ENCODE data around the gene IMPG2. TPM values are rescaled to one million over a fixed set of nuclear protein-coding genes. Genes with fewer than 3 reads are reported as not detected.

Gene IMPG2
- total RNA-seq, 2 donors from 2014 or later, result 0.08 TPM; not detected in 1

- Histone ChIP-seq H3K4me1 (no peaks in the 10 kb centered on the region), H3K36me3 (no peaks in the 10 kb centered on the region), H3K9ac (ENCODE audit: low read depth in 2 of 2, low read length in 2 of 2) (no peak overlapping the region), H3K4me3 (no peak overlapping the region), H3K27me3 (no peaks in the 10 kb centered on the region), H3K27ac (no peak overlapping the region), H3K9me3 (no peaks in the 10 kb centered on the region)
- intact Hi-C loops (cut with DNase I), result no loop called here
- no peak for TF ChIP-seq CTCF (IDR thresholded peaks at IDR 0.05)
- no peak for DNase-seq
Measured at GRCh38 chr3:101292027-101292426, 28.3 kb downstream of the IMPG2 start.

GRCh38 chr3:101288294-101288693, 32.1 kb downstream of the IMPG2 start:
- H3K4me3 ChIP-seq, result no peak overlapping the region
- no peak overlapping the region for H3K27ac ChIP-seq
- DNase-seq, result no peak
- no peaks in the 10 kb centered on the region for H3K4me1 ChIP-seq
- intact Hi-C loops (cut with DNase I), result no loop called here
- no peaks in the 10 kb centered on the region for H3K27me3 ChIP-seq
- no peak for TF ChIP-seq CTCF (IDR thresholded peaks at IDR 0.05)
- H3K9ac ChIP-seq (ENCODE audit: low read depth in 2 of 2, low read length in 2 of 2), result no peak overlapping the region
- no peaks in the 10 kb centered on the region for H3K36me3 ChIP-seq
- no peaks in the 10 kb centered on the region for H3K9me3 ChIP-seq

- Histone ChIP-seq H3K4me3 (no peak overlapping the region), H3K4me1 (no peaks in the 10 kb centered on the region), H3K27me3 (no peaks in the 10 kb centered on the region), H3K36me3 (no peaks in the 10 kb centered on the region), H3K27ac (no peak overlapping the region), H3K9me3 (no peaks in the 10 kb centered on the region), H3K9ac (ENCODE audit: low read depth in 2 of 2, low read length in 2 of 2) (no peak overlapping the region)
- intact Hi-C loops (cut with DNase I), result no loop called here
- no peak for TF ChIP-seq CTCF (IDR thresholded peaks at IDR 0.05)
- DNase-seq, result no peak
Measured at GRCh38 chr3:101284757-101285156, 35.6 kb downstream of the IMPG2 start.

GRCh38 chr3:101281521-101282030, 38.8 kb downstream of the IMPG2 start:
- H3K4me1 ChIP-seq, result no peaks in the 10 kb centered on the region
- H3K27me3 ChIP-seq, result no peaks in the 10 kb centered on the region
- H3K4me3 ChIP-seq, result no peak overlapping the region
- H3K36me3 ChIP-seq, result no peaks in the 10 kb centered on the region
- no peak overlapping the region for H3K27ac ChIP-seq
- H3K9me3 ChIP-seq, result no peaks in the 10 kb centered on the region
- intact Hi-C loops (cut with DNase I), result no loop called here
- H3K9ac ChIP-seq (ENCODE audit: low read depth in 2 of 2, low read length in 2 of 2), result no peak overlapping the region
- DNase-seq, result no peak
- TF ChIP-seq CTCF (IDR thresholded peaks at IDR 0.05), result no peak

- no peaks in the 10 kb centered on the region for H3K9me3 ChIP-seq
- H3K36me3 ChIP-seq, result no peaks in the 10 kb centered on the region
- no peaks in the 10 kb centered on the region for H3K27me3 ChIP-seq
- intact Hi-C loops (cut with DNase I), result no loop called here
- no peak for DNase-seq
- H3K4me1 ChIP-seq, result no peaks in the 10 kb centered on the region
- TF ChIP-seq CTCF (IDR thresholded peaks at IDR 0.05), result no peak
- no peak overlapping the region for H3K4me3 ChIP-seq
- no peak overlapping the region for H3K27ac ChIP-seq
- no peak overlapping the region for H3K9ac ChIP-seq (ENCODE audit: low read depth in 2 of 2, low read length in 2 of 2)
Measured at GRCh38 chr3:101279765-101280385, 40.5 kb downstream of the IMPG2 start.

All from colonic mucosa (tissue), 4 donors.